Measurements from ENCODE around the gene CD3E. TPM values are rescaled to one million over a fixed set of nuclear protein-coding genes. Genes with fewer than 3 reads are reported as not detected.

The CD3E gene
- total RNA-seq, 4 donors from 2014 or later: 0.48 to 2.4 TPM; not detected in 2

- no peaks in the 10 kb centered on the region for H3K4me1 ChIP-seq
- H3K4me3 ChIP-seq: peak within 1 kb of the TSS; percentile 13 to 18
- no peaks in the 10 kb centered on the region for H3K9me3 ChIP-seq
- peaks cover 0 to 11% of the 10 kb centered on the region in 2 donors for H3K27me3 ChIP-seq
- H3K36me3 ChIP-seq: no peaks in the 10 kb centered on the region
- peak within 1 kb of the TSS; percentile 48 to 51 for H3K27ac ChIP-seq
- intact Hi-C loops (cut with DNase I; ENCODE audit: low total_unique reads): no loop called here
- TF ChIP-seq, protein P1, sequence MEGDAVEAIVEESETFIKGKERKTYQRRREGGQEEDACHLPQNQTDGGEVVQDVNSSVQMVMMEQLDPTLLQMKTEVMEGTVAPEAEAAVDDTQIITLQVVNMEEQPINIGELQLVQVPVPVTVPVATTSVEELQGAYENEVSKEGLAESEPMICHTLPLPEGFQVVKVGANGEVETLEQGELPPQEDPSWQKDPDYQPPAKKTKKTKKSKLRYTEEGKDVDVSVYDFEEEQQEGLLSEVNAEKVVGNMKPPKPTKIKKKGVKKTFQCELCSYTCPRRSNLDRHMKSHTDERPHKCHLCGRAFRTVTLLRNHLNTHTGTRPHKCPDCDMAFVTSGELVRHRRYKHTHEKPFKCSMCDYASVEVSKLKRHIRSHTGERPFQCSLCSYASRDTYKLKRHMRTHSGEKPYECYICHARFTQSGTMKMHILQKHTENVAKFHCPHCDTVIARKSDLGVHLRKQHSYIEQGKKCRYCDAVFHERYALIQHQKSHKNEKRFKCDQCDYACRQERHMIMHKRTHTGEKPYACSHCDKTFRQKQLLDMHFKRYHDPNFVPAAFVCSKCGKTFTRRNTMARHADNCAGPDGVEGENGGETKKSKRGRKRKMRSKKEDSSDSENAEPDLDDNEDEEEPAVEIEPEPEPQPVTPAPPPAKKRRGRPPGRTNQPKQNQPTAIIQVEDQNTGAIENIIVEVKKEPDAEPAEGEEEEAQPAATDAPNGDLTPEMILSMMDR (IDR thresholded peaks at IDR 0.05): no peak
- TF ChIP-seq POLR2A (IDR thresholded peaks at IDR 0.05): peak; percentile 22 to 44
- DNase-seq: peak in 1 of 2 donors; percentile 31
These were observed 40.6 kb upstream of the CD3E start, which contains the start of gene MPZL2 for GRCh38 chr11:118263695-118264568. MPZL2 (minus strand) TSS chr11:118264297; CDS start chr11:118264153, 144 bp downstream.

DNA sequence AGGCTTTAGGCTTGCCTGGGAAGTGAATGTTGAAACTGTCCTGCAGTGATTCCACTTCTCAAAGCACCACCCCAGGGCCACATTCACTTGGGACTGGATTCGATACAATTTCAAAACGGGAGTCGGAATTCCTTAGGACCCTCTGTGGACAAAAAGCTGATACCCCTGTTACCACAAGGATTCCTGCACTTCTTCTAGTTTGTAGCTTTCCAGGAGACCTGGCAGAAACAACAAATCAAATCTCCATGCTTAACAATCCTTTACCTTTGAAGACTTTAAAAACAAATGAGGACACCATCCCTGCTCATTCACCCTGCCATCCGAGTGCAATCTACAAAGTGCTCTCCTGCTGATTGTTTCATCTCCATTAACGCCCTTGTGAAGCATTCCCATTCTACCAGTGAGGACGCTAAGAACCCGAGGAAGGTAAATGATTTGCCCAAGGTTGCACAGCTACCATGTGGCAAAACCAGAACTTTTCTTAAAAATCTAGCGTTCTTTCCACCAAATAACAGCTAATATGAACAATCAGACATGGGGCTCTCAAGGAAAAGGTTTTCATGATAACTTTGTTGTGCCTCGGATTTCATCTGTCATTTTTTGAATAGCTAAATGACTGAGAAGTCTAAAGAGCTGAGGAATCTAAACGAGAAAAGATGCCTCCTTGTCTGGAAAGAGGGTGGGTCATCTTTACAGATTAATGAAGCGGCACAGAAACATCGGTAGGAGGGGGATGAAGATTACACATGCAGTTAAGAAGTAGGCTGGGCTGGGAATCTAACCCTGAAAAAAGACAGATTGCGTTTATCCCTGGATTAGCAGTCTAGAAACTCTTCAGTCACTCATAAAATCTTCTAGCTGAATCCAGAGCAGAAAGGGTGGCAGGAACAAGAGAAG, 39.7 kb upstream of the CD3E start:
- intact Hi-C loops (cut with DNase I; ENCODE audit: low total_unique reads): no loop called here
- Histone ChIP-seq H3K36me3 (no peaks in the 10 kb centered on the region), H3K4me3 (peak overlapping the region in 1 of 2 donors; percentile 18), H3K4me1 (no peaks in the 10 kb centered on the region), H3K27ac (peak overlapping the region; percentile 23 to 48), H3K9me3 (no peaks in the 10 kb centered on the region), H3K27me3 (peaks cover 0 to 11% of the 10 kb centered on the region in 2 donors)
- TF ChIP-seq, protein P1 (IDR thresholded peaks at IDR 0.05): no peak
- no peak for TF ChIP-seq POLR2A (IDR thresholded peaks at IDR 0.05)
- DNase-seq: no peak

- Histone ChIP-seq H3K4me3 (no peak overlapping the region), H3K36me3 (no peaks in the 10 kb centered on the region), H3K27me3 (peaks cover 0 to 11% of the 10 kb centered on the region in 2 donors), H3K27ac (peak overlapping the region; percentile 30 to 64), H3K9me3 (no peaks in the 10 kb centered on the region), H3K4me1 (no peaks in the 10 kb centered on the region)
- DNase-seq: peak; percentile 22 to 62
- intact Hi-C loops (cut with DNase I; ENCODE audit: low total_unique reads): no loop called here
- TF ChIP-seq, protein P1 (IDR thresholded peaks at IDR 0.05): no peak
- TF ChIP-seq POLR2A (IDR thresholded peaks at IDR 0.05): no peak
These were observed 38.6 kb upstream of the CD3E start for GRCh38 chr11:118265954-118266353.

GRCh38 chr11:118267486-118267885, 37.0 kb upstream of the CD3E start:
- Histone ChIP-seq H3K27ac (peak overlapping the region in 1 of 2 donors; percentile 64), H3K27me3 (peaks cover 0 to 3% of the 10 kb centered on the region in 2 donors)

More at GRCh38 chr11:118267486-118267885, 37.0 kb upstream of the CD3E start:
- DNase-seq: no peak
- Histone ChIP-seq H3K36me3 (no peaks in the 10 kb centered on the region), H3K9me3 (no peaks in the 10 kb centered on the region), H3K4me1 (no peaks in the 10 kb centered on the region), H3K4me3 (no peak overlapping the region)
- TF ChIP-seq, protein P1 (IDR thresholded peaks at IDR 0.05): no peak
- no peak for TF ChIP-seq POLR2A (IDR thresholded peaks at IDR 0.05)
- intact Hi-C loops (cut with DNase I; ENCODE audit: low total_unique reads): no loop called here

Measured in uterus (tissue), 4 donors.